HFFc6 (cell line): ENCODE measurements around the gene OR7G2. TPM values are rescaled to one million over a fixed set of nuclear protein-coding genes. Genes with fewer than 3 reads are reported as not detected.
"Not testable (repeated sequence)": the region's sequence is repeated elsewhere in the genome, so short reads cannot be mapped to it uniquely, and the experiment has no call there.

Experiments used
- DNase-seq: peaks from one replicate; pipeline ENCODE4 v3.0.0-alpha.2; 2018
- H3K27ac Mint-ChIP-seq: 2 replicates; pipeline ENCODE4 v1.8.0; 2020; ENCODE audit warnings: mild to moderate bottlenecking, mixed read lengths
- H3K27me3 Mint-ChIP-seq: 2 replicates; pipeline ENCODE4 v1.8.0; 2021; ENCODE audit warnings: mild to moderate bottlenecking, moderate library complexity, mixed read lengths; ENCODE audit not compliant: insufficient read depth
- H3K36me3 Mint-ChIP-seq: 2 replicates; pipeline ENCODE4 v1.8.0; 2021; ENCODE audit warnings: low read depth, mixed read lengths
- H3K4me1 Mint-ChIP-seq: 2 replicates; pipeline ENCODE4 v1.8.0; 2020; ENCODE audit warnings: low read depth, mixed read lengths
- H3K4me3 Mint-ChIP-seq: 2 replicates; pipeline ENCODE4 v1.8.0; 2020; ENCODE audit warnings: mild to moderate bottlenecking, moderate library complexity, mixed read lengths
- H3K9me3 Mint-ChIP-seq: 2 replicates; pipeline ENCODE4 v1.8.0; 2020; ENCODE audit warnings: mild to moderate bottlenecking, mixed read lengths
- CTCF ChIP-seq: fragments of 200-600 bp; sonication (generic); IDR thresholded peaks from 2 replicates; pipeline ENCODE4 v1.5.0; 2021; ENCODE audit warnings: antibody characterized with exemption, mild to moderate bottlenecking
- total RNA-seq, 6 experiments: library from RNA; stranded (reverse); fragmentation: NEBNext Ultra II Directional; extraction: Animal tissue kit (Norgen Biotek cat#: 25700); gene quantifications; 2 replicates in 1 of 6; 3 replicates in 5 of 6; pipeline ENCODE4 v1.2.3, GENCODE V29; 2021

OR7G2 gene
- total RNA-seq, 6 experiments from 2014 or later: not detected

GRCh38 chr19:9060564-9061340 is 46.5 kb downstream of the OR7G2 start:
- no peaks in the 10 kb centered on the region; the same call in 1 of the 2 replicates for H3K36me3 Mint-ChIP-seq
- H3K27ac Mint-ChIP-seq: no peak overlapping the region
- DNase-seq: no peak
- no peak overlapping the region for H3K4me3 Mint-ChIP-seq
- TF ChIP-seq CTCF: no peak
- H3K4me1 Mint-ChIP-seq: no peaks in the 10 kb centered on the region
- H3K9me3 Mint-ChIP-seq: peaks cover 27% of the 10 kb centered on the region
- H3K27me3 Mint-ChIP-seq: no peaks in the 10 kb centered on the region

GRCh38 chr19:9058905-9059667 is 48.2 kb downstream of the OR7G2 start:
- Mint-ChIP-seq H3K27ac (no peak overlapping the region), H3K4me3 (no peak overlapping the region), H3K27me3 (no peaks in the 10 kb centered on the region), H3K4me1 (no peaks in the 10 kb centered on the region), H3K36me3 (no peaks in the 10 kb centered on the region; the same call in 1 of the 2 replicates), H3K9me3 (peaks cover 20% of the 10 kb centered on the region)
- no peak for DNase-seq
- no peak for TF ChIP-seq CTCF

GRCh38 chr19:9057505-9058258 is 49.6 kb downstream of the OR7G2 start:
- no peaks in the 10 kb centered on the region; the same call in 1 of the 2 replicates for H3K36me3 Mint-ChIP-seq
- H3K4me3 Mint-ChIP-seq: no peak overlapping the region
- no peak for DNase-seq
- H3K4me1 Mint-ChIP-seq: no peaks in the 10 kb centered on the region
- no peak for TF ChIP-seq CTCF
- peaks cover 27% of the 10 kb centered on the region for H3K9me3 Mint-ChIP-seq
- H3K27ac Mint-ChIP-seq: no peak overlapping the region
- no peaks in the 10 kb centered on the region for H3K27me3 Mint-ChIP-seq

- peaks cover 24% of the 10 kb centered on the region for H3K9me3 Mint-ChIP-seq
- H3K36me3 Mint-ChIP-seq, H3K27ac Mint-ChIP-seq, DNase-seq, H3K4me3 Mint-ChIP-seq, H3K4me1 Mint-ChIP-seq, H3K27me3 Mint-ChIP-seq: not testable (repeated sequence)
These were observed 51.1 kb downstream of the OR7G2 start for GRCh38 chr19:9056131-9056530.

GRCh38 chr19:9054765-9055164 is 52.5 kb downstream of the OR7G2 start:
- H3K4me1 Mint-ChIP-seq: no peaks in the 10 kb centered on the region
- TF ChIP-seq CTCF: no peak
- H3K4me3 Mint-ChIP-seq: no peak overlapping the region
- peaks cover 31% of the 10 kb centered on the region for H3K9me3 Mint-ChIP-seq
- H3K36me3 Mint-ChIP-seq: no peaks in the 10 kb centered on the region; the same call in 1 of the 2 replicates
- DNase-seq: no peak
- H3K27ac Mint-ChIP-seq: no peak overlapping the region
- H3K27me3 Mint-ChIP-seq: no peaks in the 10 kb centered on the region
